T-helper 2 cell (primary cell): ENCODE results near the gene GRK4.
A peak's percentile ranks its signal among the peaks of the same experiment; 100 is the strongest.
"Not testable (repeated sequence)": the region's sequence is repeated elsewhere in the genome, so short reads cannot be mapped to it uniquely, and the experiment has no call there.

Experiments
- DNase-seq, 5 experiments: peaks; one replicate each; pipeline versions ENCODE4 v3.0.0 to v3.0.0-alpha.2; 2012 to 2022

Gene GRK4

DNA sequence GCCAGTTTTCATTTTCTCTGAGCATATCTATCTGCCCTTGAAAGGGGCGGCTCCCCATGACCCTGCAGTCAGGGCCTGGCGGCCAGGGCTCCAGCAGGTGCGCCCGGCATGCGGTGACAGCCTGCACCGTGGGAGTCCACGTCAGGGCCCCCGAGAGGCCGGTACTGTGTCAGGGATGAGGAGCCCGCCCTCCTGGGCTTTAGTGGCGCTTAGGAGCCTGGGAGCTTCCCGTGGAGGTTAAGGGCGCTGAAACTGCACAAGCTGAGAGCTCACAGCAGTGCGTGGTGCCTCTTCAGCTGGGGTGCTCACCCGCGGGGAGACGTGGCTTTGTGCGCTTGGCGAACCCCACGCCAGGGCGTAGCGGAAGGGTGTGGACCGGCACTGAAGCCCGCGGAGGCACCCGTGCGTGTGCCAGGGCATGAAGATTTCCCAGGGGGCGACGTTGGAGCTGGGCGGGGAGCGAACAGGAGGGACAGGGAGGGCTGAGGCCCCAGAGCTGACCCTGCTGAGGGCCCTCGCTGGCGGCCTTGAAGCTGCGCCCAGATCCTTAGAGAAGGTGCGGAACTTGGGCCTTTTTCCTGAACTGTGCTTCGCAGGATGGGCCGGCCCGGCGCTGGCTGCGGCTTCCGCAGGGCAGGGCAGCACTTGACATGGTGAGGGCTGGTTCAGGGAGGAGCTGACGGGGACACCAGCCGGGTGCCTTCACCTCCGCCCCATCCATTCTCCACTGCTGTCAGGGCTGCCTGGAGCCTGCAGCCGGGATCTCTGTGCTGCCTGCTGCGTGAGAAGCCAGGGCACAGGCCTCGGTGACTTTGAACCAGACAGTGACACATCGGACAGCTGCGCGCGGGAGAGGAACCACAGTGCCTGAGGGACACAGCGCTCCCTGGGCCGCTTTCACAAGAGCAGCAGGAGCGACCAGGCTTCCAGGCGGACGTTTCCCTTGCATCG lies 78.1 kb downstream of the GRK4 start:
- DNase-seq: peak in 3 of 5 experiments; percentile 13 to 83 (median 44)

DNA sequence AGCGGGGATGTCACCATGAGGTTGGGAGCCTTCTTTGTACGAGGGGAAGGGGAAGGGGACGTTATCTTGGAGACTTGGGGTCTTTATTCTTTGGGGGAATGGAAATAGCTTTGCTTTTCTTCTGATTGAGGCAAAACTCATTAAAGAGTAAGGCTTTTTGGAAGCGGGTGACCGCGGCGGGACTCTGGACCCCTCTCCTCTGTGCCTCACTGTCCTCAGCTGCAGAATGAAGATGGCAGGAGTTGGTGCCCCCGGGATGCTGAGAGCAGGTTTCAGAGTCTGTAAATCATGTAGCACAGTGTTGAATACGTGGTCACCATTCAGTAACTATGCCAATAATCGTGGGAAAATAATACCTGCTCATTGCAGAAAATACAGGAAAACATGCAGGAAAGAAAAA lies 78.9 kb downstream of the GRK4 start:
- DNase-seq: no peak

DNA sequence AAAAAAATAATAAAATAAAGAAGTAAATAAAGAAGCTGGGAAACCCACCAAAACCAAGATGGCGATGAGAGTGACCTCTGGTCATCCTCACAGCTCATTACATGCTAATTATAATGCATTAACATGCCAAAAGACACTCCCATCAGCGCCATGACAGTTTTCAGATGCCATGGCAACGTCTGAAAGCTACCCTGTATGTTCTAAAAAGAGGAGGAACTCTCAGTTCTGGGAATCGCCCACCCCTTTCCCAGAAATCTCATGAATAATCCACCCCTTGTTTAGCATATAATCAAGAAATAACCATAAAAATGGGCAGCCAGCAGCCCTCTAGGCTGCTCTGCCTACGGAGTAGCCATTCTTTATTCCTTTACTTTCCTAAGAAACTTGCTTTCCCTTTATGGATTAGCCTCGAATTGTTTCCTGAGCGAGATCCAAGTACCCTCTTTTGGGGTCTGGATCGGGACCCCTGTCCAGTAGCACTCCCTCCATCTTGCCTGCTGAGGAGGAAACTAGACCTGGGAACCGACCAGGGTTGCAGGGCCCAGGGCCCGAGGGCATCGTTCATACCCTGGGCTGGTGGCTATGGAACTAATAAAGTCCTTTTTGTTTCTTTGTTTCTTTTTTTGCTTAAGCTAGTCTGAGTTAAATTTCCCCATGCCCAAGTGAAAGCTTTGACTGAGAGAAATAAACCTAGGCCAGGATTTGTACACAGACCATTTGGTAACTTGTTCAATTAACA lies 80.1 kb downstream of the GRK4 start:
- no peak for DNase-seq

DNA sequence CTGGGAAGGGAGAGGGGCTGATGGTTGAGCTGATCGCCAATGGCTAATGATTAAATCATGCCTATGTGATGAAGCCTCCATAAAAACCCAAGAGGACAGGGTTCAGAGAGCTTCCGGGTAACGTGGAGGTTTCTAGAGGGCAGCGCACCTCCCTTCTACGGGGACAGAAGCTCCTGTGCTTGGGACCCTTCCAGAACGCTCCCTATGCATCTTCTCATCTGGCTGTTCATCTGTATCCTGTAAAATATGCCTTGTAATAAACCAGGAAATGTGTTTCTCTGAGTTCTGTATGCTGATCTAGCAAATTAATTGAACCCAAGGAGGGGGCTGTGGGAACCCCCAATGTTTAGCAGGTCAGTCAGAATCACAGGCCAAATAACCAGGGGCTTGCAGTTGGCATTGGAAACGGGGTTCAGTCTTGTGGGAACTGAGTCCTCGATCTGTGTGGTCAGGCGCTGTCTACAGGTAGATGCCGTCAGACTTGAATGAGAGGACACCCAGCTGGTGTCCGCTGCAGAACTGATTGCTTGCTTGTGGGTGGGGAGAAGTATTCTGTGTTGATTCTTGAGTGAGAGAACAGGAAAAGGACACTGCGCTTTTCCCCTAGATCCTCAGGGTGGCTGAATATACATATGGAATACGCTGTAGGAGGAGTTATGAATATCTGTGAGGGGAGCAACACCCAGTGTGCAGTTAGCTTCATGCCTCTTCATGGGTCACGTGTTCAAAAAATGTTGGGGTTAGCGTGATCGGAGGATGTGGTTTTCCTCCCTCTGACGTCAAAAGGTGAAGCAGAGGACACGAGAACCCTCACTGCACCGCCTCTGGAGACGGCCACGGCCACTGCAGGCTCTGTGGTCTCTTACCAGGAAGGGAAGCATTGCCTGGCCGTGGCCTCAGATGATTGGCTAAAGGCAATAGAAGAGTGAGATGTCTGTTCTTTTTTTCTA lies 81.8 kb downstream of the GRK4 start:
- peak in 4 of 5 experiments; percentile 25 to 96 (median 72) for DNase-seq

DNA sequence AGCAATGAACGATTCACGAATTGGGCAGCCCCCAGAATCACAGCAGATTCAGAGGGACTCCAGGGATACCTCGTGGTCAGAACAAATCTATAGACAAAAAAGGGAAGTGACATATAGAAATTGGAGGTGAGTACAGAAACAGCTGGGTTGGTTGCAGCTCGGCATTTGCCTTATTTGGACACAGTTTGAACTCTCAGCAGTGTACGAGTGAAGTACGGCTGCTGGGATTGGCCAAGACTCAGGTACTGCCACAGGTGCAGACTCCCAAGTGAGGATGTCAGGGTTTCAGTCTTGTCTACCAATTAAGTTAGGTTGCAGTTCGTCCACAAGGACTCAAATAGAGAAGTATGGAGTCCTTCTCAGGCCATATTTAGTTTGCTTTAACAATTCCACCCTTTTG lies 82.8 kb downstream of the GRK4 start:
- DNase-seq: no peak

DNA sequence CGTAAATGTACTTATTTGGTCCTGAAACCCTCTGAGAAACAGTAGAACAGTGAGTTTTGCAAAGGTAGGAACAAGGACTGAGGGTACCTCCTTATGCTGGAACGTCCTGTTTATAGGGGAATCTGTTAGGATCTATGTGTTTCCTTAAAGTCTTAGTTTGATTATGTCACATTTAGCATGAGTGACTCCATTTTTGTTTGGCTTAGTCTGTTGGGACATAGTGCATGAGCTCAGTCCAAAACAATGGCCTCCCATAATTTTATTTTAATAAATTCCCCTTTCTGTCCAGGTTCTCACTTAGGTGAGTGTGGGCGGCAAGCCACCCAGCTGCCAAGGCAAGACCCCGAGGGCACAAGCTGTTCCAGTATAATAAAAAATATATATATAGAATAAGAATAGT lies 83.3 kb downstream of the GRK4 start:
- no peak for DNase-seq

DNA sequence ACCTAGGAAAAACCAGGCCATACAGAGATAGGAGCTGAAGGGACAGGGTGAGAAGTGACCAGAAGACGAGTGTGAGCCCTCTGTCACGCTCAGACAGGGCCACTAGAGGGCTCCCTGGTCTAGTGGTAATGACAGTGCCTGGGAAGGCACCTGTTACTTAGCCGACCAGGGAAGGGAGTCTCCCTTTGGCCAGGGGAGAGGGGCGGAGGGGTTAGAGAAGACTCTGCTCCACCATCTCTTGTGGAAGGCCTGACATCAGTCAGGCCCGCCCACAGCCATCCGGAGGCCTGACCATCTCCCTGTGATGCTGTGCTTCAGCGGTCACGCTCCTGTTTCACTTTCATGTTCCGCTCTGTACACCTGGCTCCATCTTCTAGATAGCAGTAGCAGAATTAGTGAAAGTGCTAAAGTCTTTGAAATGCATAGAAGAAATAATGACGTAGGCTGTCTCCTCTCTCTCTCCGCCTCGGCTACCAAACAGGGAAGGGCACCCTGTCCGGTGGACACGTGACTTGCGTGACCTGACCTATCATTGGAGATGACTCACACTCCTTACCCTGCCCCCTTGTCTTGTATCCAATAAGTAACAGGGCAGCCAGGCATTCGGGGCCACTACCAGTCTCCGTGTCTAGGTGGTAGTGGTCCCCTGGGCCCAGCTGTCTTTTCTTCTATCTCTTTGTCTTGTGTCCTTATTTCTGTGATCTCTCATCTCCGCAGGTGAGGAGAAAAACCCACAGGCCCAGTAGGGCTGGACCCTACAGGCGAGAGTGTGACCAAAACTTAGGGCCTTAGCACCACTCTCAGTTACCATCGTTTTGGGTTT lies 84.3 kb downstream of the GRK4 start:
- DNase-seq: peak; percentile 35 to 90 (median 53)

DNA sequence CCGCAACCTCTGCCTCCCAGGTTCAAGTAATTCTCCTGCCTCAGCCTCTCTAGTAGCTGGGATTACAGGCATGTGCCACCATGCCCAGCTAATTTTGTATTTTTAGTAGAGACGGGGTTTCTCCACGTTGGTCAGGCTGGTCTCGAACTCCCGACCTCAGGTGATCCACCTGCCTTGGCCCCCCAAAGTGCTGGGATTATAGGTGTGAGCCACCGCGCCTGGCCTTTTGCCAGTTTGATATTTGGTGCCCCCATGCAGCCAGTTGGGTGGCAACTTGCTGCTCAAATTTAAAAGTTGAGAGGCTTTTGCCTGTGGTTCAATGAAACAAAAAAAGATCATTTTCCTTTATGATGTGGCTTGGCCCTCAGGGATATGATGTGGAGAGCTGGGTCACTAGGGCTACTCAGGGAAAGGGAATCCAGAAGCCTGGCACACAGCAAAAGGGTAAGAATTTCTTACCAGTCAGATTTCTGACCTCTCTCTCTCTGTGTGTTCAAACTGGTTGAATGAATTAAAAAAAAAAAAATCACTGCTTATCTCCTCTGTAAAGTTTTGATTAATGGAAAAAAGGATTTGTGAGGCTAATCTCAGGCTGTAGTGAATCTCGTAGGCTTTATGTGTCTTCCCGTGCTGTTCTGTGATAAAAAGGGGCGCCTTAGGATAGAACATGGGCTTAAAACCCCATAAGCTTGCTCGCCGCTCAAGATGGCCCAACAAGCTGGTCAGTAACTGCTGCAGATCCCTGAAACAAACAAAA lies 87.9 kb downstream of the GRK4 start:
- DNase-seq: not testable (repeated sequence)

DNA sequence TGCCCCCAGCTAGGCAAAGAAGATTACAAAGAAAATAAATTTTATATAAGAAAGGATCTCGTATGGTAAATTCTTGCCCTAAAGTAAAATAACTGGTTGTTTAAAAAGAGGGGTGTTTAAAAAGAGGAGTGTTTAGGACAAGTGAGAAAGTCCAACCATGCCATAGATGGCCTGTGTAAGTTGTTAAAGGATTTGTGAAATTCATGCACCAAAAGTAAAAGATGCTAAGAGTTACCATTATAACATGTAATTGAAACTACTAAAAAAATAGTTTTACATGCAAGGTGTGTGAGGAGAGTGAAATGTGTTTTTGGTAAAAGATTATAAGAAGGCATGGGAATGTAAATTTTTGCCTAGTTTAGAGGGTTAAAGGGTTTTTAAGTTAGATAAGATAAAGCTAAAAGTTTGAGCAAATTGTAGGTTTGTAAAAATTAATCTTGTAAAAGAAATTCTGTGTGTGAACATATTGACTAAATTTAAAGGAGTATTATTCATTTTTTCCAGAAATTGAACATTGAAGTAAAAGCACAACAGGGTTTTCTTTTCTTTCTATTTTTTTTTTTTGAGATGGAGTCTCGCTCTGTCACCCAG lies 90.9 kb downstream of the GRK4 start:
- no peak for DNase-seq

DNA sequence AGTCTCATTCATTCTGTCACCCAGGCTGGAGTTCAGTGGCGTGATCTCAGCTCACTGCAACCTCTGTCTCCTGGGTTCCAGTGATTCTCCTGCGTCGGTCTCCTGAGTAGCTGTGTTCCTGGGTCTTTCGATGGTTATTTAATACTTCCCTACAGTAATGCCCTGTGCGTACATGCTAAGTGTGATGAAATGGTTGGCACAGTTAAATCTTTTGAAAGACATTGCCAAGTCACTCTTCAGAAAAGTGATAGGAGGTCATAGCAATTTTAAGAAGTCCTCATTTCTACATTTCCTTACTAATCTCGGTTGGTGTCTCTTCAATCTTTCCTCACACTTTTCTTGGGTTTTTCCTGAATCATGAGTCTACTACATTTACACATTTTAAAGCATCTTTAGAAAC lies 96.6 kb downstream of the GRK4 start:
- DNase-seq: no peak

DNA sequence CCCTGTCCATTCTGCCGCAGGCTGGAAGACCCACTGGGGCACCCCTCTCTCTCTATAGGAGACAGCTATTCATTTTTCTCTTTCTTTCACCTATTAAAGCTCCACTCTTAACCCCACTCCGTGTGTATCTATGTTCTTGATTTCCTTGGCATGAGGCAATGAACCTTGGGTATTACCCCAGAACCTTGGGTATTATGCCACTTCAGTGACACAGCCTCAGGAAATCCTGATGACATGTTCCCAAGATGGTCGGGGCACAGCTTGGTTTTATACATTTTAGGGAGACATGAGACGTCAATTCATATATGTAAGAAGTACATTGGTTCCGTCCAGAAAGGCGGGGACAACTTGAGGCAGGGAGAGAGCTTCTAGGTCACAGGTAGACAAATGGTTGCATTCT lies 97.6 kb downstream of the GRK4 start:
- DNase-seq: no peak

DNA sequence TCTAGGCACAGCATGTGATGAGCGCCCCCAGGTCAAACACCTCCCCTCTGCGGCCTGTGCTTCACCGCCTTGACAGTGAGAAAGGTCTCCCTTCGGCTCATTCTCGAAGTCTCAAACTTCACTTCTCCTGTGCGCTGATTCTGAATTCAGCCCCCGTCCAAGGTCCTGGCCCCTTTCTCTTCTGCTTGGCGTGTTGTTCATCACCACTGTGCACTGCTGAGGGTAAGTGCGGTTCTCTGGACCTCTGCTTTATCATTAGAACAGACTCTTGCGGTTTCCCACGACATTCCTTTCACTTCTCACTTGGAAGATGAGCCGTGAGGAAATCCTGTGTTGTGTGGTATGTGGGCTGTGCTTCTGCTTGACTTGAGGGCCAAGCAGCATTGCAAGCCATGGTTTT lies 99.1 kb downstream of the GRK4 start:
- no peak for DNase-seq

DNA sequence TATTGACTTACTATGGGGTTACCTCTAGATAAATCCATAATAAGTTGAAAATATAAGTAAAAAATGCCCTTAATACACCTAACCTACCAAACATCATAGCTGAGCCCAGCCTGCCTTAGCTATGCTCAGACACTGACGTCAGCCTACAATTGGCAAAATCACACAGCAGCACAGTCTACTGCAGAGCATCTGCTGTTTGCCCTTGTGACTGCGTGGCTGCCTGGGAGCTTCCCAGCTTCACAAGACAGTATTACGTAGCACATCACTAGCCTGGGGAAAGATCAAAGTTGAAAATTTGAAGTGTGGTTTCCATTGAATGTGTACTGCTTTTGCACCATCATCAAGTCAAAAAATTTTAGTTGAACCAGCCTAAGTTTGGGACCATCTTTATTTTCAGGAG lies 102.2 kb downstream of the GRK4 start:
- DNase-seq: no peak

DNA sequence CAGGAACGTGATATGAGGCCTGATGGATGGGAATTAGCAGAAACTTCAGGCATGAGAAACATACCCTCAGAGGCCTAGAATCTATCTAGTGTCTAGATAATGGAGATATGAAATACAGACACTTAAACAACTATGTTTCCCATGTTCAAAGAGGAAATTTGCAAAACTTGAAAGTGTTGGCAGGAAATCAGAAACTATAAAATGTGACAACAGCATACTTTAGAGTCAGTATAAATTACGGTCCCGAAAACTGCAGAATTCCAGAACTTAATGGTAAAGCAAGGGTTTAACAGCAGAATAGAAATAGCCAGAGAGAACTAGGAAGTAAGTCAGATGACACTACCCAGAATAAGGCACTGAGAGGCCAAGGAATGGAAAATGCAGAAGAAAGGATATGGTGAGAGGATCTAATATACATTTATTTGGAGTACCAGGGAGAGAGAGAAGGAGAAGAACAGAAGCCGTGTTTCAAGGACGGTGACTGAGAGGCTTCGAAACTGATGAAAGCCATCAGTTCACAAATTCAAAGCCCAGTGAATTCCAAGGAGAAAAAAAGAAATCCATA lies 103.5 kb downstream of the GRK4 start:
- no peak for DNase-seq

DNA sequence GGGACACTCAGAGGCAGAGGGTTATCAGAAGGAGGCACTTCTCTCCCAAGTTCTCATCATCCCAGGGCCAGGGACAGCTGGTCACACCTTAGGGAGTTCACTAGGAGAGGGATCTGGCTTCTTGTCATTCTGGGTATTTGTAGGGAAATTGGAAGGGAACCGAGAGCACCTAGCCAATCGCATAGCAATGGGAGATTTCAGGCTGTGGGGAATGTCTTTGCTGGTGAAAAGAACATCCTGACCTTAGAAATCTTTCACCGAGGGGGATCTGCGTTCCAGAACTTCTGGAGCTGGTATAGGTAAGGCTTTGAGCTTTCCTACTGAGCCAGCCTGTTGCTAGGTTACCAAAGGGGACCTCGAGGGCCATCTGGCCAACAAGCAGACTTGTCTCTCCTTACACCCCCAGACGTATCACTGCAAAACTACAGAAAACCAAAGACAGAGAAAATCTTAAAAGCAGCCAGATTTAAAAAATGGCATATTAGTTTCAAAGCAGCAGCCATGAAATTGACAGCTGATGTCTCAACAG lies 104.2 kb downstream of the GRK4 start:
- no peak for DNase-seq

DNA sequence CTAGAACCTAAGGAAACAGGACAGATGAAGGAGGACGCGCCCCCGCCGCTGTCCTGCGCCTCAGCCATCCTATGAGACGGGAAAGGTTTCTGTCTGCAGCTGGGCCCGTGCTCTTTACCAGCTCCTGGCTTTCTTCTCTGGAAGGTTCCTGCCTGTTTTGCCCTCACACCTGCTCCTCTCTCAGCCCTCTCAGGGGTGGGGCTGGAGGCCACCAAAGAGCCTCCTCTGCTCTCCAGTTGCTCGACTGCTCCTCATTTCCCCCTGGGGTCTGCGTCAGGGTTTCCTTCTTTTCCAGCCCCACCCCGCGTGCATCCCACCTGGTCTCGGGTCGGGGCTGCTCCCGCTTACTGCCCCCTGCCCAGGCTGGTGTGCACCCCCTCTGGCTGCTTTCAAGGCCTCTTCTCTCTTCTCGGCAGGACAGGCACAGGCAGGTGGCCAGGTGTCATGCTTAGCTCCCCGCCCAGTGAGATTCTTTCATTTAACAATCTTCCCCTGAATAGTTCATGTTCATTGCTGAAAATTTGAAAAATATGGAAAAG lies 106.4 kb downstream of the GRK4 start:
- DNase-seq: no peak

DNA sequence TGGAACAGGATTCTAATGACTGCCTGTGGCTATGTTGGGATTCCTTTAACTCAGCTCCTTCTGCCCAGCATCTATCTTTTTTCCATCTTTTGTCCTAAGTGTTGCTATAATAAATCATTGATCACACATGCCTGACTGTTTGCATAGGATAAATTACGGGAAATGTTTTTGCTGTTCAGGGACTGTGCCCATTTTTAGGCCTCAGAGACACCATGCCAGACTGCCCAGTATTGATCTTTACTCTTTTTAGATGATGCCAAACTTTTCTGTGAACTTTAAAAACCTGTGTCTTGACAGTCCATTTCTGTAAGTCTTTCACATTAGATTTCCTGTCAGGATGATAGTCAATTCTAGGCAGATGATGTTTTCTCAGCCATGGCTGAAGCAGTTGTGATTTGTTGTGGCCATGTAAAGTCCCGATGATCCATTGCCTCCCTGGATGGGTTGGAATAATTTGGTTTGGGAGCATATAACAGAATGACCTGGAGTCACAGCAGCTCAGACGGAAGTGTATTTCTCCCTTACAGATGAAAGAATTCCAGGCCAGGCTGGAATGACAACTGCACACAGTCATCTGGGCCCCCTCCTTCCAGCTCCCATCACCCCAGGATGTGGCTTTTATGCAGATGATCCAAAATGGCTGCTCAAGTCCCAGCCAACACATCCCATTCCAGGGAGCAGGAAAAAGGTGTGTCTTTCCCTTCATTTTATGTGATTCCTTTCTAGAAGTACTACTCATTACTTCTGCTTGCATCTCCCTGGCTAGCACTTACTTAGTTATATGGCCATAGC lies 107.5 kb downstream of the GRK4 start:
- no peak for DNase-seq

DNA sequence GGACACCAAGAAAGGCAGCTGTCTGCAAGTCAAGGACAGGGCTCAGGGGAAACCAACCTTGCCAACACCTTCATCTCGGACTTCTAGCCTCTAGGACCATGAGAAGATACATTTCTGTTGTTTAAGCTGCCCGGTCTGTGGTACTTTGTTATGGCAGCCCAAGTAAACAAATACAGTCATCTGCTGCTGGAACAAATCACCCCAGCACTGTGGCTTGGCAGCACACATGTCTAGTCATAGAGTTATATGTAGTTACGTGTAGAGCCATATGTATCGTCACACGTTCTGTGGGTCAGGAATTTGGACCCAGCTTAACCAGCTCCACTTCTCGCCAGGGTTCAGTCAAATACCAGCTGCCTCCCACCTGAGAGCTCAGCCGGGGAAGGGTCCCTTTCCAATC lies 108.4 kb downstream of the GRK4 start:
- no peak for DNase-seq
